Dermis blood vessel endothelial cell (primary cell): ENCODE measurements around the gene TMED4. TPM values are rescaled to one million over a fixed set of nuclear protein-coding genes. Genes with fewer than 3 reads are reported as not detected.
"Not testable (repeated sequence)": the region's sequence is repeated elsewhere in the genome, so short reads cannot be mapped to it uniquely, and the experiment has no call there.

Source experiments
- DNase-seq: peaks from one replicate; pipeline ENCODE4 v3.0.0; 2010
- total RNA-seq: library from RNA; depleted of rRNA; stranded (reverse); fragments of >200 nt; gene quantifications from 2 replicates; pipeline ENCODE4 v1.2.3, GENCODE V29; 2014

Gene TMED4
- total RNA-seq, 1 donor from 2014 or later, result 191 TPM

DNA sequence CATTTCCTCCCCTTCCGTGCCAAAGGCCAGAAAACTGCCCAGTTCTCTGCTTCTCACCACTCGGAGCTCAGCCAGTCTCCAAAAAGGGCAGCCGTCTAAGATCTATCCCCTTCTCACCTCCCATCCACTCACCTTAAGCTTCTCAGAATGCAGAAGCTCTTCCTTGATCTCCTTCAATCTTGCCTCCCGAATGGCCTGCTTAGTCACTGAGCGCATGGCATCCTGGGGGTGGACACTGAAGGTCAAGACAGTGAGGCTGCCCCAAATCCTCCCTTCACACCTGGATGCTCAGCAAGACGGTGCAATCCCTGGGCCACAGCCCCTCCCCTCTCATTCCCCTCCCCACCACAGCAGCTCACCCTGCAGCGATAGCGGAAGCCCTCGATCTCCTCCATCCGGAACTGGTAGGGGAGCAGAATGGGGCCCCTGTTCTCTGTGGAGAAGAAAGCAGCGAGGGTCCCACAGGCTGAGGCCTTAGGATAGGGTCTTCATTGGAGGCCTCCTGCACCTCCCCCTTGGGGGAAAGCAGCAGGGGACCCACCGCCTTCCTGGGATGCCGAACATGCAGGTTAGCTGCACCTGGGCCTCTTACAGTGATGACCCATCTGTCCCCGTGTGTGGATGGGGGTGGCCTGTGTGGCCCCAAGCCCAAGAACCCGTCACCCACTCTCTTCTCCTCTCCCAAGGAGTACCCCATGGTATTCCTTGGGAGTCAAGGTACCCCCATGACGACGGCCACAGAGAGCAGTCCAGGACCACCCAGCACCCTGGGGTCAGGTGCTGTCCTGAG lies 13.1 kb downstream of the TMED4 start:
- no peak for DNase-seq

DNA sequence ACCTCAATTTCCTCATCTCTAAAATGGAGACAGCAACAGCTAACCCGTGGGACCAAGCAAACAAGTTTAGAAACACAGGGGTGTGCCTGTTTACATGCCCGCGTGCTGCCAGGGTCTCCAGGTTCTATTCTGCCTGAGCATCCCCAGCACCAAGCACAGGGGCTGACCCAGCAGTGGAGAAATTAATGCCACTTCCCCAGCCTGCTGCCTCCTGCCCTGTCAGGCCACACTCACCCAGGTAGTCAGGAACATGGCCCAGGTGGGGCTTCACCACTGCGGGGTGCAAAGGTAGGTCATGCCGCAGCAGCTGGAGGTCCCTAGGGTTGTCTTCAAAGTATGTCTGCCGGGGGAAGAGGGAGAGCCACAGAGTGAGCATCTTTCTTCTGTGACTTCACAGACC lies 14.1 kb downstream of the TMED4 start:
- DNase-seq, result no peak

DNA sequence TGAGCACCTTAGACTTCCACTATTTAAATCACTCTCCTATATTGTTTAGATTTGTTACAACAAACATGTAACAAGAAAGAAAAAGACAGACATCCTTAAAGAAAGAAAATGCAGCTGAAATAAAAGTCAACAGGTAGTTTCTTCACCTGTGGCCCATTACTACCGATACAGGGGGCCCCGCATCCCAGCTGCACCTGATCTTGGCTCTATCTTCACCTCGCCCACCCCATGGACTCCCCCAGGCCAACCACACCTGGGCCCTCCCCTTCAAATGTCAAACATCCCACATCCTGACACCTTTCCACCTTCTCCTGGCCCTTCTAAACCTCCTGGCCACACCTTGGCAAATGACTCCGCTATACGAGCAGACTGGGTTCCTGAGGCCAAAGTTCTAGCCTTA lies 15.4 kb downstream of the TMED4 start:
- DNase-seq, result no peak

DNA sequence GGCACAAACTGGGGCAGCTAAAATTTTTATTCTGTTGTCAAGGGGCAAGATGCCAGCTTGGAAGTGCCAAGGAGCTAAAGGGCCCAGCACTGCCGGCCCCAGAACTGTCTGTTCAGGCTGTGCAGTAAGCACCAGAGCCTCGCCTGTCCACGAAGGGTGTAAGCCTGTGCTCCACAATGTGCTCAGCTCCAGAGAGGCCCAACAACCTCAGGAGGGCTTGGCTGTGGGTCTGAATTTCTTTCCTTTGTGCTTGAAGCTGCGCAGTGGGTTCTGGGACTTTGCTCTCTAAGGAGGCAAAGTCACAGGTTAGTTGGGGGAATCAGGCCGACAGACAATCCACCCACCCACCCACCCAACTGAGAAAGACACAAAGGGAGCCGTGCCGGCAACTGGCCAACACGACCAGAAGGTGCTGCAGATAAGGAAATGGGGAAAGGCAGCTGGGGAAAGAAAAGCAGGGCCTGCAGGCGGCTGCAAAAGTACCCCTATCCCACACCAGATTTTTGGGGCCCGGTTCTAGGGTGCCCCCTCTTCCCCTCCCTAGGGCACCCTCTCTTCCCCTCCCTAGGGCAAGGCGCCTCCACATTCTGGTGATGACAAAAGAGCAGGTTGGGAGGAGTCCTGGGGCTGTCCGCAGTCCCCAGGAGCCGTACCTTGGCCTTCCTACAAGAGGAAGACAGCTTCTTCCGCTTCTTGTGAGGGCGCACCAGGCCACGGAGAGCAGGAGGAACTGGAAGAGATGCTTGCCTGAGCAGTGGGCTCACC lies 16.1 kb downstream of the TMED4 start:
- no peak for DNase-seq

DNA sequence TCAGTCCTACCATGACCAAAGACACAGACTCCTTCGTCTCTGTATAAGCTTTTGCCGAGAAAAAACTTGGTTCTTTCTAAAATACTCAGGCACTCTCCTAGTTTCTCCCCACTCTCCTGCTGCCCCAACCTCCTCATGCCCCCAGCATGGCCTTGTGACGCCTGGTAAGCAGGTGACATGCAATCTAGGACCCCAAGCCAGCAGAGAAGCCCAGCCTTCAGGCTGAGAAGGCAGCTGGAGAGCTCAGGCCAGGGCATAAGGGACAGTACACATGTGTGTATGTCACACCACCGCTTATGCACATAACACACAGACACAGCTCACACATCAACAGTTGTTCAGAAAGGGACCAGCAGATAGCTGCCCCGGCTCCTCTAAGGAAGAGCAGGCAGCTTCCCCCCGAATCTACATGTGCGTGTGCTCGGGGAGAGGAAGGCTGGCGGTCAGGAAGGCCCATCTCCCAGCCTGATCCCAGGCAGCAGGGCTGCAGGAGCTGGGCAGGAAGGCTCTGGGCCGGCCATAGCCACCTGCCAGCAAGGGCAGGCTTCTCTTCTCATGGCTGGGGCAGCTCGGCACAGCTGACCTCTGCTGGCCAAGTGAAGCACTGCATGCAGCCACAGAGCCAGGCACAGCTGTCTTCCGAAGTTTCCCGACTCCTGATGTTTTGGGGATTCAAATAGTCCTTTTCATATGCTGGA lies 16.8 kb downstream of the TMED4 start:
- DNase-seq, result peak; percentile 85

DNA sequence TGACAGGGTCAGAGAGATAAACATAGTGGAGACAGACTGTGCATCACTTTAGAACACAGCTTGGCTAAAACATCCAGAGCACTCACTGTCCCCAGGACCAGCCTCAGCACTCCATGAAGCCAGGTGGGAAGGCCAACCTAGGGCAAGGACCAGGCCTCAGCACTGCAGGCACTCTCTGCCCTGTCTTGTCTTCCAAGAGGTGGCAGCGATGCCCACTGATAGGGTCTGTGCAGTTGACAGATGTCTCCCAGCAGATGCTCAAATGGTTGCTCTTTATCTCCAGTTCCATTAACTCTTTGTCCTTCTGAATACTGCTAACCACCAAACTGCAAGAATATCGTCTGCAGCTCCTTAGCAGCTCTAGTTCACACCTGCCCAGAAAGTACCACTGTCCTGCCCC lies 17.4 kb downstream of the TMED4 start:
- no peak for DNase-seq

DNA sequence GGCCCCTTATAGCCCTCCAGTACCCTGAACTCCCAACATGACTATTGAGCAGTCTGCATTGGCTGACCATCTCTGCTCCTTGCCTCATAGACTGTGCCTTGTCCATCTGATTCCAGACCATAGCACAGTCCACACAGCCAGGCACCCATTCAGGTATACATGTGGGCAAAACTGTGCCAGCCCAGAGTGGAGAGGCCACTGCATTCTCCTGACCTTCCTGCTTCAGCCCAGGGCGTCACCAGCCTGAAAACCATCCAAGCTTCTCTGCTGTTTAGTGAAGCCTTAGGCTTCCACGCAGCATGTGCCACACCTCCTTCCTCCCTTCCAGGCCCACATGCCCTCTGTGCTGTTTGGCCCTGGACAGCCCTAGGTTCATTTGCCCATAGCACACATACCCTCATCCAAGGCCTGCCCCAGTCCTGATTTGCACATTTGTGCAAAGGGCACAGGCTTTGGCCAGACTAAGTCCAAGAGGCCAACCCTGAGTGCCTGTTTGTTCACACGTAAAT lies 18.8 kb downstream of the TMED4 start:
- no peak for DNase-seq

DNA sequence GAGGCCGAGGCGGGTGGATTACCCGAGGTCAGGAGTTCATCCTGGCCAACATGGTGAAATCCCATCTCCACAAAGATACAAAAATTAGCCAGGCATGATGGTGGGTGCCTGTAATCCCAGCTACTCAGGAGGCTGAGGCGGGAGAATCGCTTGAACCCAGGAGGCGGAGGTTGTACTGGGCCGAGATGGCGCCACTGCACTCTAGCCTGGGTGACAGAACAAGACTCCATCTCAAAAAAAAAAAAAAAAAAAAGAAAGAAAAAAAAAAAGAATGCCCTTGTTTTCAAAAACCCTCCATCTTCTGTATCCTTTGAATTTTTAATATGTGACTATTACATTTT lies 19.4 kb downstream of the TMED4 start:
- DNase-seq, result not testable (repeated sequence)

DNA sequence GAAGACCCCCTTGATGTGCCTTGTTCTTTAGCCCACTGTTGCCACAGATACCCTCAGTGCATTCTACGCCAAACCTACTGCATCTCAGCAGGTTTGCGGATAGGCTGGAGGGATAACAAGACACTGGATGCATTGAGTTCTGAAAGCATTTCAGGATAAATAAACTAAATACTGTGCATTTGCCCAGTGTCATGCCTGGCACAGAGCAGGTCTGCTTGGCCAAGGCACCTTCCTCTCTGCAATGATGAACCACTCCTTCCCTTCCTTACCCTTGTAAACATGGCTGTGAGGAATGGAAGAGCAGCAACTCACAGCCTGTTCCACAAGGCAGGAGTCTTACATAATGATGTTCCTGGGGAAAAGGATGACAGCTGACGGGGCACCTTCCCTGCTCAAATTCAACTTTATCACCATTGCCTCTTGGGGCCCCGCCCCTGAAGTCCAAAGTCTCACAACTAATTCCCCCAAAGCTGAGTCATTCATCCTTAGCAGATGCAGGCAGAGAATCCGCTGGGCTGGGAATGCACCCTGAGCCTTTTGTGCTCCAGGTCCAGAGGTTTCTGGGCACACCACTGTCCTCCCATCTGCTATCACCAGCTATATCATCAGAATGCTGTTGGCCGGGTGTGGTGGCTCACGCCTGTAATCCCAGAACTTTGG lies 19.9 kb downstream of the TMED4 start:
- DNase-seq, result peak; percentile 17

DNA sequence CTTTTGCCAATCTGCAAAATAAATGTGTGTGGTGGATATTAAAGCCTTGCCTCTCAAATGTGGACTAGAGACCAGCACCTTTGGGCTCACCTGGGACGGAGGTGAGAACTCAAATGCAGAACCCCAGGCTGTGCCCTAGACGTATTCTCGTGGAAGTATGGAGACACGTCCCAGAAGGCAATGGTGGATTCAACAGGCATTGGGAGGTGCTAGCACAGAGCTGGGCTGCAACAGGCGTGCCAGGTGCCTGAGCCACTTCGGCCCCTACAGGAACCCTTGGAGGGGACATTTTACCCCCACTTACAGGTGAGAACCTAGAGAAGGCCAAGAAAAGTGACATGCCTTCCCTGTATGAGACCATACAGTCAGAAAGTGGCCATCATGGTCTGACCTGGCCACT lies 20.6 kb downstream of the TMED4 start:
- no peak for DNase-seq

DNA sequence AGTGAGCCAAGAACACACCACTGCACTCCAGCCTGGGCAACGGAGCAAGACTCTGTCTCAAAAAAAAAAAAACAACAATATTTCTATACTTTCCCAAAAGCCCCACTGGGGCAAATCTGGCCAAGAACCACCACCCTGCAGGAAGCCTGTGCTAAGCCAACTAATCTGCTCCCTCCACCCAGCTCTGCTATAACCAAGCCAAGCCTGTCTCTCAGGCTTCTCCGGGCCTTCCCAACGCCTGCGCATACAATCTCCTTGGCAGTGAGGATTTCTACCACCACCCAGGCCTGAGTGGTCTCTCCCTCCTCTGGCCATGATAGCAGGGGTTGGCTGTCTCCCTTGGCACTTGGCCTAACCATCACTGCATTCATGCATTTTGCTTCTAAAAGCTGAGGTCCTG lies 22.5 kb downstream of the TMED4 start:
- DNase-seq, result no peak

DNA sequence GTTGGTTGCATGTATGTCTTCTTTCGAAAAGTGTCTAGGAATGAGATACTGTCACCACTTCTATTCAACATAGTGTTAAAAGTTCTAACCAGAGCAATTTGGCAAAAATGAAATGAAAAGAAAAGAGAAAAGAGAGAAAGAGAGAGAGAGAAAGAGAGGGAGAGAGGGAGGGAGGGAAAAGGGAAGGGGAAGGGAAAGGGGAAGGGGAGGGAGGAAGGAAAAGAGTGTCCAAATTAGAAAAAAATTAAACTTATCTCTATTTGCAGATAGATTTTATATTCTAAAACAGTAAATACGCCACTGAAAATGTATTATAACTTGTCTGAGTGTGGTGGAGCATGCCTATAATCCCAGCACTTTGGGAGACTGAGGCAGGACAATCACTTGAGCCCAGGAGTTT lies 24.5 kb downstream of the TMED4 start:
- no peak for DNase-seq

DNA sequence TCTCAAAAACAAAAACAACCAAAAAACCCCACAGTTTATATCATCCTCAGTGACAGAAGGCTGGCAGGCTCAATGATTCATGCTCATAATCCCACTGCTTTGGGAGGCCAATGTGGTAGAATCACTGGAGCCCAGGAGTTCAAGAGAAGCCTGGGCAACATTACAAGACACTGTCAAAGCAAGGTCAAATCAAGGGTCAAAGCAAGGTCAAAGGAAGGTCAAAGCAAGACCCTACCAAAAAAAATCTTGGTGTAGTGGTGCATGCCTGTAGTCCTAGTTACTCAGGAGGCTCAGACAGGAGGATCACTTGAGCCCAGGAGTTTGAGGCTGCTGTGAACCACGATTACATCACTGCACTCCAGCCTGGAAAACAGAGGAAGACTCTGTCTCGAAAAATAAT lies 26.7 kb downstream of the TMED4 start:
- no peak for DNase-seq

DNA sequence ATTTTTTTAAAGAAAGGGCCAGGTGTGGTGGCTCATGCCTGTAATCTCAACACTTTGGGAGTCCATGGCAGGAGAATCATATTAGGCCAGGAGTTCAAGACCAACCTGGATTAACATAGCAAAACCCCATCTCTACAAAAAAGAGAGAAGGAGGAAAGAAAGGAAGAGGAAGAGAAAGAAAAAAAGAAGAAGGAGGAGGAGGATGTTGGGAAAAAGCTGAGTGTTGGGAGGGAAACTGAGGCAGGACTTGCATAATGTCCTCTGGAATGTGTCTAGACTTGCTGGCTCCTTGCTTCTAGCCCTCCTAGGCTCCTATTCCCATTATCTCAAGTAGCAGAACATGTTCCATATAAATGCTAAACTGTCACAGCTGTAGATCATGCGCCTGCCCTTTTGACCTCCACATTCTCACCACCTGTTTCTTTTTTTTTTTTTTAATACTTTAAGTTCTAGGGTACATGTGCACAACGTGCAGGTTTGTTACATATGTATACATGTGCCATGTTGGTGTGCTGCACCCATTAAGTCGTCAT lies 29.5 kb downstream of the TMED4 start:
- DNase-seq, result not testable (repeated sequence)

DNA sequence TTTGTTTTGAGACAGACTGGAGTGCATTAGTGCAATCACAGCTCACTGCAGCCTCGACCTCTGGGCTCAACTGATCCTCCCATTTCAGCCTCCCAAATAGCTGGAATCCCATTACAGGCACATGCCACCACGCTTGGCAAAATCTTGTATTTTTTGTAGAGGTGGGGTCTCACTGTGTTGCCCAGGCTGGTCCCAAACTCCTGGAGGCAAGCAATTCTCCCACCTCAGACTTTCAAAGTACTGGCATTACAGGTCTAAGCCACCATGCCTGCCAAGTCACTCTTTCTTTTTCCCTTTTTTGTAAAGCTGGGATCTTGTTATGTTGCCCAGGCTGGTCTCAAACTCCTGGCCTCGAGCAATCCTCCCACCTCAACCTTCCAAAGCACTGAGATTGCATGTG lies 32.6 kb downstream of the TMED4 start:
- DNase-seq, result no peak

DNA sequence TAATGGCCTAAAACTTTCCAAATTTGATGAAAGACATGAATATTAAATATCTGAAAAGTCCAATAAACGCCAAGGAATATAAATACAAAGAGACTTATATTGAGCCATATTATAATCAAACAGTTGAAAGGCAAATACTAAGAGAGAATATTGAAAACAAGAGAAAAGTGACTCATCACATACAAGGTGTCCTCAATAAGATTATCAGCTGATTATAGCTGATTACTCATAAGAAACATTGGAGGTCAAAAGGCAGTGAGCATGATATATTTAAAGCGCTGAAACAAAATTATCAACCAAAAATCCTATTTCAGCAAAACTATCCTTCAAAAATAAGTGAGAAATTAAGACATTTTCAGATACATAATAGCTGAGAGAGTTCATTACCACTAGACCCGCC lies 33.1 kb downstream of the TMED4 start:
- no peak for DNase-seq

DNA sequence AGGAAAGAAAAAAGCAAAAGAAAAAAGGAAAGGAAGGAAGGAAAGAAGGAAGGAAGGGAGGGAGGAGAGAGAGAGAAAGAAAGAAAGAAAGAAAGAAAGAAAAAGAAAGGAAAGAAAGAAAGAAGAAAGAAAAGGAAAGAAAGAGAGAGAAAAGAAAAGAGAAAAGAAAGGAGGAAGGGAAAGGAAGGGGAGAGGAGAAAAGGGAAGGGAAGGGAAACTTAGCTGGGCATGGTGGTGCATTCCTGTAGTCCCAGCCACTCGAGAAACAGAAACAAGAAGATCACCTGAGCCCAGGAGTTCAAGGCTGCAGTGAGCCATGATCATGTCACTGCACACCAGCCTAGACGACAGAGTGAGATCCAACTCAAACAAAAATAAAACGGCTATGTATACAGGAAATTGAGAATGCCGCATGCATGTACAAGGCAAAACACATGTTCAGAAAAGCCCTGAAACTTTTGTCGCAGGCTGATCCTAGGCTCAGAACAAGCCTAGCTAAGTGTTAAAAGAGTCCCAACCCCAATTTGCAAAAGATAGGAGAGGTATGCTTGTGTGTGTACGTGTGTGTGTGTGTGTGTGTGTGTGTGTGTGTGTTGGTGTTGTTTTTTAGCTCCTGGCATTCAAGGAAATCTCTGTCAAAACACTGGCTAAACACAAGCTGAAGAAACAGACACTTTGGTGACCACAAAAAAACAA lies 34.3 kb downstream of the TMED4 start:
- peak; percentile 24 for DNase-seq

DNA sequence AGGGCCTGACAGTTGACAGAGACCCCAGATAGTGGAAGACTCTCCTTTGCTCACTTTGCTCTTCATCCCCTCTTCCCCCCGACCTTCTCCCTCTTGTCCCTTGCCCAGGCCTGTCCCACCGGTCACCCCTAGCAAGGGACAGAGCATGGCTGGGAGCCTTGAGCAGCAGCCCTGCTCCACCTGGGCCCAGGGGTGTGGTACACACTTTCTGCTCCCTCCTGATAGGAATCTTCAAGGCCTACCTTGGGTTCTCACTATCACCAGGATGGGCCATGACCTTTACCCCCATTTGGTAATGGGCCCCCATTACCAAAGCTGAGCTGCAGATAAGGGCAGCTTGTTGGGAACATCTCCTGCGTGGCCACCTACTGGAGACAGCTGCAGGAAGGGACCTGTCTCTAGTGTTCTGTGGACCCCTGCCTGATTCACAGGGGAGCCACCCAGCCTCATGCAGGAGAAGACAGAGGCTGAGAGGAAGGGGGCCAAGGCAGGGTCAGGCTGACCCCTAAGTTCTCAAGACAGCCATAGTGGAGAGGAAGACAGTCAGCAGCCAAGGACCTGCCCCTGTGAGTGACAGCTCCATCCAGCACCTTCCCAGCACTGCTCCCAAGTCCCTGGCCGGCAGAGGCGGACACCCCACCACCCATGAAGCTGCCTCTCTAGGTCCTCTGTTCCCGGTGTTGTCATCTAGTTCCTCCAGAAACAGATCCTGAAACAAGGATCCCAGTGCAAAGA lies 40.0 kb downstream of the TMED4 start:
- DNase-seq, result no peak

DNA sequence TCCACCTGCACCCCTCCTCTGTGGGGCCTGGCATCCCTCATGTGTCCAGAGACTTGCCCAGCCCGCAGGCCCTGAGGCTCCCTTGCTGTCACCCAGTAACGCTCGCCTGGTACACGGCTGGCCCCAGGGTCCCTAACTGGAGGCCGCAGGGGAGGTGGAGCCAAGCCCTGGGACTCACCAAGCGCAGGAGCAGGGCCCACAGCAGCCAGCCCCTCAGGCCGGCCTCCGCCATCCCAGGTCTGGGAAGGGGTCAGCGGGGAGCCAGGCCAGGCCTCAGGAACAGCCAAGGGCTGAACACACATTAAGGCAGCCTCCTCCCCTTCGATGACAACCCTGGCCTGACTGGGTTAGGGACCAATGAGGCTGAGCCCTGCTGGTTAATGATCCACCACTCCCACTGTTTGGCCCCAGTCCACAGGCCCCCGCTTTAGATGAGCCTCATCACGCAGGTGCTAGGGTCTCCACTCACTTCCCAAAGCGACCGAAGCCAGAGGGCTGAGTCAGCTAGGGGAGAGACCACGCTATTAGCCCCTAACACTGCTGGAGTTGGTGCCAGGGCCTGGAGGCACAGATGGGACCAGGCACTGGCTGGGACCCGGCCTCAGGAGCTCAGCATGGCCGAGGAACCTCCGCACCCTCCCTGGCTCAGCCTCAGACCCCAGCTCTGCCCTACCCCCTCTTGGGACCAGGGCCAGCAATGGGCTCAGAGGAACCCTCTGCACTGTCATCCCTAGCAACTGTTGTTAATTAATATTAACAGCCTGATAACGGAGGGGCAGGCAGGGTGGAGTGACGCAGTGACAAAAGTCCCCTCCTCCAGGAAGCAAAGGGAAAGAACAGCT lies 40.8 kb downstream of the TMED4 start, which contains the start of gene NPC1L1:
Gene NPC1L1 (minus strand): TSS at position 303 of the 842 bp plus-strand sequence. CDS start 71 bp downstream, at position 232.
- no peak for DNase-seq

DNA sequence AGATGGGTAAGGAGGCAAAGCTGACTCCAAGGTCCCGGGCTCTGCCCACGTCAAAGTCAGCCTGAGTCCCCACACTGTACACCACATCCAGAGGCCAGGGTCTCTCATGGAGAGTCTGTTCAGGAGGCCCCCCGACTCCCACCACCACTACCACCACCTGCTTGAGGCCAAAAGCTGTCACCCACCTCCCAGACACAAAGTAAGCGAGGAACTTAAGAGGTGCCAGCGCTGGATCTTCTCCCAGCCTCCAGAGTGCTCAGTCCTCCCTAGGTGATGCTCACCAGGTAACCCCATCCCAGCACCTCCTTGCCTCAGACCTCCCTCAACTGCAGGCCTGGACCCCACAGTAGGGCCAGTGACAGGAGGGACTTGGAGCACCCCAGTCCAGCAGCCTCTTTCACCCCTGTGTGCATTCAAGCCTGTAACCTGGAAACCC lies 41.4 kb downstream of the TMED4 start:
- no peak for DNase-seq
